ENCODE measurements around the gene MRFAP1.
A peak's percentile ranks its signal among the peaks of the same experiment; 100 is the strongest.
"Not testable (repeated sequence)": the region's sequence is repeated elsewhere in the genome, so short reads cannot be mapped to it uniquely, and the experiment has no call there.

The MRFAP1 gene

GRCh38 chr4:6663596-6664393 is 23.3 kb downstream of the MRFAP1 start:
- no peak for TF ChIP-seq CTCF (IDR thresholded peaks at IDR 0.05; ENCODE audit: low read depth, low read length)
- H3K4me3 ChIP-seq (replicated peaks in 1 of 2; ENCODE audit: low read depth in 2 of 2, low read length in 2 of 2) = peak overlapping the region in 1 of 2 donors; percentile 31
- no peak for DNase-seq (ENCODE audit: low read depth in 2 of 2)

- no peak overlapping the region for H3K4me3 ChIP-seq (replicated peaks in 1 of 2; ENCODE audit: low read depth in 2 of 2, low read length in 2 of 2)
- no peak for TF ChIP-seq CTCF (IDR thresholded peaks at IDR 0.05; ENCODE audit: low read depth, low read length)
- no peak for DNase-seq (ENCODE audit: low read depth in 2 of 2)
Observed at GRCh38 chr4:6665320-6665654, 24.8 kb downstream of the MRFAP1 start.

GRCh38 chr4:6668391-6668790 is 27.9 kb downstream of the MRFAP1 start:
- DNase-seq (ENCODE audit: low read depth in 2 of 2) = peak in 1 of 2 donors; percentile 75
- H3K4me3 ChIP-seq (replicated peaks in 1 of 2; ENCODE audit: low read depth in 2 of 2, low read length in 2 of 2) = no peak overlapping the region
- no peak for TF ChIP-seq CTCF (IDR thresholded peaks at IDR 0.05; ENCODE audit: low read depth, low read length)

- DNase-seq (ENCODE audit: low read depth in 2 of 2) = no peak
- H3K4me3 ChIP-seq (replicated peaks in 1 of 2; ENCODE audit: low read depth in 2 of 2, low read length in 2 of 2) = no peak overlapping the region
- TF ChIP-seq CTCF (IDR thresholded peaks at IDR 0.05; ENCODE audit: low read depth, low read length) = no peak
Observed at GRCh38 chr4:6671648-6672047, 31.2 kb downstream of the MRFAP1 start.

GRCh38 chr4:6672131-6672530 is 31.6 kb downstream of the MRFAP1 start:
- TF ChIP-seq CTCF (IDR thresholded peaks at IDR 0.05; ENCODE audit: low read depth, low read length) = no peak
- DNase-seq (ENCODE audit: low read depth in 2 of 2) = no peak
- no peak overlapping the region for H3K4me3 ChIP-seq (replicated peaks in 1 of 2; ENCODE audit: low read depth in 2 of 2, low read length in 2 of 2)

GRCh38 chr4:6672541-6673190 is 32.2 kb downstream of the MRFAP1 start:
- not testable (repeated sequence) for H3K4me3 ChIP-seq (replicated peaks in 1 of 2; ENCODE audit: low read depth in 2 of 2, low read length in 2 of 2); DNase-seq (ENCODE audit: low read depth in 2 of 2)

GRCh38 chr4:6673191-6673659 is 32.7 kb downstream of the MRFAP1 start:
- DNase-seq (ENCODE audit: low read depth in 2 of 2) = peak in 1 of 2 donors; percentile 30

More at GRCh38 chr4:6673191-6673659, 32.7 kb downstream of the MRFAP1 start:
- peak overlapping the region; percentile 65 to 68 for H3K4me3 ChIP-seq (replicated peaks in 1 of 2; ENCODE audit: low read depth in 2 of 2, low read length in 2 of 2)

All from cardiac fibroblast (primary cell).